Spleen (tissue), 11 donors: ENCODE measurements around the gene SLC26A11. TPM values are rescaled to one million over a fixed set of nuclear protein-coding genes. Genes with fewer than 3 reads are reported as not detected.

ENCODE experiments used
- DNase-seq: peaks from one replicate; pipeline ENCODE4 v3.0.0-alpha.2; 2020
- H3K27ac ChIP-seq, 8 donors: fragments of 200-600 bp; sonication (generic) in 7 of 8; 1 replicate in 4 of 8; 2 replicates in 4 of 8; pipeline versions ENCODE4 v1.5.0 to v1.8.0; 2016 to 2021; ENCODE audit warnings: inconsistent platforms in 4 of 8, mild to moderate bottlenecking in 4 of 8, moderate library complexity in 1 of 8
- H3K27me3 ChIP-seq, 7 donors: fragments of 200-600 bp; sonication (generic) in 6 of 7; replicated peaks in 1 of 7; 1 replicate in 4 of 7; 2 replicates in 3 of 7; pipeline versions ENCODE4 v1.5.0 to v1.8.0; 2016 to 2021; ENCODE audit warnings: inconsistent platforms in 3 of 7, mild to moderate bottlenecking in 1 of 7
- H3K36me3 ChIP-seq, 6 donors: fragments of 200-600 bp; sonication (generic) in 5 of 6; 1 replicate in 4 of 6; 2 replicates in 2 of 6; pipeline versions ENCODE4 v1.5.0 to v1.8.0; 2016 to 2021; ENCODE audit warnings: inconsistent platforms in 2 of 6
- H3K4me1 ChIP-seq, 6 donors: fragments of 200-600 bp; sonication (generic) in 5 of 6; 1 replicate in 3 of 6; 2 replicates in 3 of 6; pipeline versions ENCODE4 v1.5.0 to v1.8.0; 2016 to 2021; ENCODE audit warnings: inconsistent platforms in 3 of 6
- H3K4me3 ChIP-seq, 8 donors: fragments of 200-600 bp; sonication (generic) in 7 of 8; 1 replicate in 4 of 8; 2 replicates in 4 of 8; pipeline versions ENCODE4 v1.5.0 to v1.8.0; 2016 to 2021; ENCODE audit warnings: inconsistent platforms in 4 of 8, mild to moderate bottlenecking in 4 of 8, moderate library complexity in 2 of 8
- H3K9me3 ChIP-seq, 8 donors: fragments of 200-600 bp; sonication (generic) in 7 of 8; 1 replicate in 4 of 8; 2 replicates in 4 of 8; pipeline versions ENCODE4 v1.5.0 to v1.8.0; 2016 to 2021; ENCODE audit warnings: inconsistent platforms in 4 of 8
- CTCF ChIP-seq, 11 experiments: fragments of 200-600 bp in 7 of 11; fragments of 450-650 bp in 4 of 11; sonication (generic) in 4 of 11; IDR thresholded peaks in 8 of 11; conservative IDR thresholded peaks in 3 of 11; 1 replicate in 7 of 11; 2 replicates in 4 of 11; pipeline versions ENCODE4 v1.4.0 to v1.8.0; 2016 to 2021; ENCODE audit warnings: antibody characterized with exemption in 11 of 11, inconsistent platforms in 4 of 11, mild to moderate bottlenecking in 1 of 11
- POLR2A ChIP-seq, 3 donors: fragments of 450-650 bp; IDR thresholded peaks; one replicate each; pipeline ENCODE4 v1.5.1; 2017; ENCODE audit warnings: antibody characterized with exemption in 3 of 3, mild to moderate bottlenecking in 1 of 3
- POLR2AphosphoS5 ChIP-seq, 3 donors: sonication (generic); formaldehyde crosslinking; IDR thresholded peaks; one replicate each; pipeline ENCODE4 v1.5.1; 2017; ENCODE audit warnings: antibody characterized with exemption in 3 of 3
- WGBS, 5 donors: extraction: QIAGEN DNeasy Blood & Tissue Kit in 3 of 5; methylation state at CpG; one replicate each; pipeline versions ENCODE4 v1.1.5 to v1.1.7; 2013 to 2018; 5-methylcytosine and 5-hydroxymethylcytosine counted together
- intact Hi-C: fragments of 100-400 bp; cut with DNase I; formaldehyde crosslinking; loops from one replicate; pipeline ENCODE4 v1.15.0; 2023; ENCODE audit warnings: low total_unique reads
- polyA plus RNA-seq, 3 donors: library from polyadenylated mRNA; stranded (reverse); fragments of 200-250 nt; gene quantifications; one replicate each; pipeline ENCODE4 v1.2.1, GENCODE V29; 2013
- total RNA-seq, 7 donors: library from RNA; depleted of rRNA in 3 of 7; stranded (reverse); fragments of >200 nt in 3 of 7; fragmentation: NEBNext Ultra II Directional in 4 of 7; extraction: Animal tissue kit (Norgen Biotek cat#: 25700) in 4 of 7; gene quantifications; one replicate each; pipeline versions ENCODE4 v1.1.0 to v1.2.1, GENCODE V29; 2016 to 2021
- donor health status: healthy with polysubstance abuse.
- donor health status: DM: no; HTN: no; CAD: no; lungs with moderate emphysema.
- donor health status: DM: no; HTN: no; CAD: no.
- donor health status: Bipolar disorder and iron deficiency.
- donor health status: healthy.
- donor health status: DM: no; HTN: no; CAD: no.
- donor health status: DM: yes; HTN: yes; CAD: no.

Gene SLC26A11
- total and polyA plus RNA-seq, 10 donors, result 6.8 to 39.7 (median 30.5) TPM

- H3K9me3 ChIP-seq, result no peaks in the 10 kb centered on the region
- peaks cover 12 to 80% (median 42%) of the 10 kb centered on the region in 6 donors for H3K4me1 ChIP-seq
- intact Hi-C loops, result no loop called here
- H3K4me3 ChIP-seq, result peak overlapping the region in 3 of 8 donors; percentile 71 to 98 (median 88)
- TF ChIP-seq CTCF (IDR thresholded peaks at IDR 0.05 in 8 of 11, conservative IDR thresholded peaks at IDR 0.05 in 3 of 11), result no peak
- TF ChIP-seq POLR2A (IDR thresholded peaks at IDR 0.05), result no peak
- no peak for TF ChIP-seq POLR2AphosphoS5 (IDR thresholded peaks at IDR 0.05)
- H3K36me3 ChIP-seq, result peaks cover 0 to 63% (median 36%) of the 10 kb centered on the region in 6 donors
- peak overlapping the region in 6 of 8 donors; percentile 90 to 97 (median 92) for H3K27ac ChIP-seq
- WGBS, 5 donors, result 73 to 87% (median 84%) methylated on average over 6 to 7 of the region's 7 CpGs
- DNase-seq, result no peak
- H3K27me3 ChIP-seq, result peaks cover 0 to 16% (median 0%) of the 10 kb centered on the region in 7 donors
Observed at GRCh38 chr17:80218391-80218790, 1.8 kb upstream of the SLC26A11 start.

GRCh38 chr17:80219013-80219762 is 1.0 kb upstream of the SLC26A11 start:
- TF ChIP-seq POLR2A (IDR thresholded peaks at IDR 0.05) (no peak), POLR2AphosphoS5 (IDR thresholded peaks at IDR 0.05) (peak in 2 of 3 donors; percentile 62 to 89)
- Histone ChIP-seq H3K9me3 (no peaks in the 10 kb centered on the region), H3K4me1 (peaks cover 12 to 73% (median 37%) of the 10 kb centered on the region in 6 donors), H3K27ac (peak overlapping the region; percentile 81 to 97 (median 90)), H3K27me3 (peaks cover 0 to 16% (median 0%) of the 10 kb centered on the region in 7 donors), H3K4me3 (peak overlapping the region; percentile 69 to 98 (median 88)), H3K36me3 (peaks cover 0 to 56% (median 28%) of the 10 kb centered on the region in 6 donors)
- intact Hi-C loops, result no loop called here
- 12 to 22% (median 13%) methylated on average over 14 to 15 of the region's 15 CpGs for WGBS, 5 donors
- peak; percentile 94 for DNase-seq

- TF ChIP-seq POLR2A (IDR thresholded peaks at IDR 0.05) (no peak), POLR2AphosphoS5 (IDR thresholded peaks at IDR 0.05) (peak in 1 of 3 donors; percentile 1), CTCF (IDR thresholded peaks at IDR 0.05 in 8 of 11, conservative IDR thresholded peaks at IDR 0.05 in 3 of 11) (no peak)
- H3K27me3 ChIP-seq, result peaks cover 0 to 16% (median 0%) of the 10 kb centered on the region in 7 donors
- 0 to 3% (median 0%) methylated on average over 5 of the region's 5 CpGs for WGBS, 5 donors
Observed at GRCh38 chr17:80219763-80220053, 519 bp upstream of the SLC26A11 start.

GRCh38 chr17:80220736-80221215 is 549 bp downstream of the SLC26A11 start:
- peak overlapping the region; percentile 81 to 97 (median 90) for H3K27ac ChIP-seq
- peaks cover 0 to 16% (median 0%) of the 10 kb centered on the region in 7 donors for H3K27me3 ChIP-seq
- H3K9me3 ChIP-seq, result no peaks in the 10 kb centered on the region
- H3K4me3 ChIP-seq, result peak overlapping the region; percentile 69 to 98 (median 88)
- intact Hi-C loops, result no loop called here
- 8 to 33% (median 21%) methylated on average over 18 to 41 of the region's 41 CpGs for WGBS, 5 donors
- TF ChIP-seq POLR2AphosphoS5 (IDR thresholded peaks at IDR 0.05) (no peak), CTCF (IDR thresholded peaks at IDR 0.05 in 8 of 11, conservative IDR thresholded peaks at IDR 0.05 in 3 of 11) (no peak), POLR2A (IDR thresholded peaks at IDR 0.05) (no peak)
- H3K4me1 ChIP-seq, result peaks cover 12 to 69% (median 37%) of the 10 kb centered on the region in 6 donors
- H3K36me3 ChIP-seq, result peaks cover 0 to 48% (median 13%) of the 10 kb centered on the region in 6 donors
- DNase-seq, result no peak

More at GRCh38 chr17:80219763-80220053, 519 bp upstream of the SLC26A11 start:
- no peak for DNase-seq
- H3K4me1 ChIP-seq, result peaks cover 12 to 69% (median 37%) of the 10 kb centered on the region in 6 donors
- peak overlapping the region; percentile 81 to 97 (median 90) for H3K27ac ChIP-seq
- intact Hi-C loops, result no loop called here
- peaks cover 0 to 51% (median 23%) of the 10 kb centered on the region in 6 donors for H3K36me3 ChIP-seq
- no peaks in the 10 kb centered on the region for H3K9me3 ChIP-seq
- H3K4me3 ChIP-seq, result peak overlapping the region; percentile 69 to 98 (median 88)
